Bone marrow (tissue), 2 donors: ENCODE data around the gene PLEK.
"Not testable (repeated sequence)": the region's sequence is repeated elsewhere in the genome, so short reads cannot be mapped to it uniquely, and the experiment has no call there.

Experiments
- DNase-seq, 2 donors: peaks; one replicate each; lab custom pipeline; 2025; lab: John Stamatoyannopoulos, UW

The PLEK gene

DNA sequence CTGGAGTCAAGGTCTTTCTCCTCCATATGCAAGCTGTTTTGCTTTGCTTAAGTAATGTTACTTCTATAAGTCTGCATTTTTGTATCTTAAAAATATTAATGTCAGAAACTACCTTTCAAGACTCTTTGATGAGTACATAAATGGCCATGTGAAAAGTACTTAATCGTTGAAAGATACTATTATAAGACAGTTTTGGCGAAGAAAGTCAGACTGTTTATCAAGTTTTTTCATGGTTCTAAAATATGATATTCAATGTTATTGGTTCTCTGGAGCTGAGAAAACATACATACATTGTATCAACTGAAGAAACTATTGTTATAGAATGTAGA lies 76.9 kb downstream of the PLEK start:
- no peak for DNase-seq

DNA sequence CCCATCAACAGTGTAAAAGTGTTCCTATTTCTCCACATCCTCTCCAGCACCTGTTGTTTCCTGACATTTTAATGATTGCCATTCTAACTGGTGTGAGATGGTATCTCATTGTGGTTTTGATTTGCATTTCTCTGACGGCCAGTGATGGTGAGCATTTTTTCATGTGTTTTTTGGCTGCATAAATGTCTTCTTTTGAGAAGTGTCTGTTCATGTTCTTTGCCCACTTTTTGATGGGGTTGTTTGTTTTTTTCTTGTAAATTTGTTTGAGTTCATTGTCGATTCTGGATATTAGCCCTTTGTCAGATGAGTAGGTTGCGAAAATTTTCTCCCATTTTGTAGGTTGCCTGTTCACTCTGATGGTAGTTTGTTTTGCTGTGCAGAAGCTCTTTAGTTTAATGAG lies 81.3 kb downstream of the PLEK start:
- not testable (repeated sequence) for DNase-seq
